Activated CD4-positive, CD25-positive, alpha-beta regulatory T cell treated with anti-CD3 and anti-CD28 coated beads, Interleukin-2, amount 50 U/mL, for 24 hours (primary cell): Measurements from ENCODE around the gene SLC18A3.

Source experiments
- ATAC-seq, 2 donors: fragments of 150-1000 bp; cut with Tn5 transposase; one replicate each; pipeline ENCODE4 v1.10.0; 2021; ENCODE audit warnings: mild to moderate bottlenecking in 1 of 2, moderate library complexity in 1 of 2

SLC18A3 gene

DNA sequence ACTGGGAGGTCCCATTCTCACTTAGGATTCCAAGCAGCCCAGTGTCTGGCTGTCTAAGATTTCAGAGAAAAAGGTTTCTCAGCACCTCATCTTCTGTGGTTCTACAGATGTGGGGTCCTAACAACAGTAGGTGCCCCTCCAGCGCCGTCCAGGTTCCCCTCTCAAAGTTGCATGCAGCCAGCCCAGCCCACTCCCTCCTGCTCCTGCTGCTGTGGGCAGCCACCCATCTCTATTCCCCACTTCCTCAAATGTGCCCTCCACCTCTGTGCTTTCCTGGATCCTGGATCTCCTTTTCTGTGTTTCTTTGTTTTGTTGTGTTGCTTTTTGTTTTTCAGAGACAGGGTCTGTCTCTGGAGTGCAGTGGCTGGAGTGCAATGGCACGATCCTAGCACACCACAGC is 13.3 kb upstream of the SLC18A3 start:
- ATAC-seq, result no peak

DNA sequence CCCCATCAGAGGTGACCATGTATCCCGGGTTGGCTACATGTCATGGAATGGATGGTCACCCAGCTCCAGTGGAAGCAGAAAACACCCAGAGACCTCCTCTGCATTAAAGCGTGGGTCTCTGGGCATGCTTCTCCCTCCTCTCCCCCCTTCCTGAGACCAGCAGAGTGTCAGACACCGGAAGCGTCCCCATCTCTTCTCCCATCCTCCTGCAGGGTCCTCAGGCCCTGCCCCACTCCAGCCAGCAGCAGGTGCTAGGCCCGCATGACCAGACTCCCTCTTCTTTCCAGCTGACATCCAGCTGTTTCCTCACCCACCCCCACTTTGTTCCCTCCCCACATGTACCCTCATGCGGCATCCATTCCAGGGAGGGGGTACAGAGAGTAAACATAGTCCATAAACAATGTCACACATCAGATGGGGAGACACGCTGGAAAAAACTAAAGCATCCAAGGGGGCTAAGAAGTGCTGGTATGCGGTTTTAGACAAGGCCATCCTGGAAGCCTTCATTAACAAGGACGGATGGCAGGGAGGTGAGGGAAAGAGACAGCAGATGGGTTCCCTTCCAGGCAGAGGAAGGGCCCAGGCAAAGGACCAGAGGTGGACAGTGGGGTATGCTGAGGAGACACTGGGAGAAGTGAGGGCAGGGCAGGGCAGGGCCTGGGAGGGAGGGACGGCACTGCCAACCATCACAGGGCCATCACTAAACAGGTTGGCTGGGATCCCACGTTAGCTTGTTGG is 12.5 kb upstream of the SLC18A3 start:
- no peak for ATAC-seq

DNA sequence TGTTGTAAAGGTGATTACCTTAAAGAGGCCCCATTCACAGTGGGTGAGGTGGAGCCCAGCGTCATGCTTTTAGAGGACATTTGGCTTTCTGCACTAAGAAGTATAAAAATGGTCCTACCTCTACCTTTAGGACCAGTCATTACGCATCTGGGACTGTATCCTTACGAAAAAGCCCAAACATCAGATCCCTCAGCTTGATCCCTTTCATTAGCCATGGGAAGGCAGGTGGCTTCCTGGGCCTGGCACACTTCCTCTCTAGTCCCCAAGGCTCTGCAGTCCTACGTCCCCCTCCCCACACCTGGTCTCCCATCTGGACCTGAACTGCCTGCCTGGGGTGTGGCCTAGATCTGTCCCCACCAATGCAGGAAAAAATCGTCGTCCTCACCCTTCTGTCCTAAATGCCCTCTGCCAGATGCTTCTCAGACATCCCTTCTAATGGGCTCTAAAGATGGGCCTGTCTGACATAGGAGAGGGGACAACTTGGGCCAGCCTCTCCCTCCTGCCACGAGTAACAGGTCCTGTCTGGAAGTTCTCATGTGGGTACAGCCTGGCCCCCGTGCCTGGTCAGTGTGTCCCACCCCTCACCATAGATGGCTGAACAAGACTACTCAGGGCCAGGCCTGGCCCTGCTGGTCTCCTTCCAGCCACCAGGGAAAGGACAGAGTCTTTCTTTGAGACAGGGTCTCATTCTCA is 11.8 kb upstream of the SLC18A3 start:
- ATAC-seq, result no peak

DNA sequence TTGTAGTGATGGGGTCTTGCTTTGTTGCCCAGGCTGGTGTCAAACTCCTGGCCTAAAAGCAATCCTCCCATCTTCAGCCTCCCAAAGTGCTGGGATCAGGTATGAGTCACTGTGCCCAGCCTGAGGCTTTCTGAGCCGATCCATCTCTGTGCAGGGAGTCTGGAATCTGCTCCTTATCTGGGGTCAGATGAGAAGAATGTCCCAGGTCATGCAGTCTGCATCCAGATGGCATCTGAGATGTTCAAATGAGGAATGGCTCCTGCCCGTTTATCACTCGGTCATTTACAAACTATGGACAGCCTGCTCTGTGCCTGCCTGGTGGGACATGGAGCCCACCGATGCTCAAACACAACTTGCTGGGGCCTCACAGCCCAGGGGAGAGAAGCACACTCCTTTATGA is 11.1 kb upstream of the SLC18A3 start:
- no peak for ATAC-seq

DNA sequence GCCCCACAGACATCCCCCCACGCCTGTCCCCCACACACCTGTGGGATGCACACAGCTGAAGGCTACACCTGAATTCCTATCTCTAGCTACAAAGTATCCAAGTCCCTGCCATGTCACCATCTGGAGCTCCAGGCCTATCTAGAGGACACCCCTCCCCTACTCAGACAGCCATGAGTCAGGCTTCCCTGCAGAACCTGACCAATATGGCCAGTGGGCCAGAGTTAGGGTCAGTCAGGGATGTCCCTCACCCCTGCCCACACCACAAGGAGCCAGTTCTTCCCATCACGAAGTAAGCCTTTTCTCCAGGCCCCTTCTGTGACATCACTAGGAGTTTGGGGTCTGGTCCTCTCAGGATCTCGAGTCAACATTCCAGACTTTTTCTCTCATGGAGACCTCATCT is 10.6 kb upstream of the SLC18A3 start:
- no peak for ATAC-seq

DNA sequence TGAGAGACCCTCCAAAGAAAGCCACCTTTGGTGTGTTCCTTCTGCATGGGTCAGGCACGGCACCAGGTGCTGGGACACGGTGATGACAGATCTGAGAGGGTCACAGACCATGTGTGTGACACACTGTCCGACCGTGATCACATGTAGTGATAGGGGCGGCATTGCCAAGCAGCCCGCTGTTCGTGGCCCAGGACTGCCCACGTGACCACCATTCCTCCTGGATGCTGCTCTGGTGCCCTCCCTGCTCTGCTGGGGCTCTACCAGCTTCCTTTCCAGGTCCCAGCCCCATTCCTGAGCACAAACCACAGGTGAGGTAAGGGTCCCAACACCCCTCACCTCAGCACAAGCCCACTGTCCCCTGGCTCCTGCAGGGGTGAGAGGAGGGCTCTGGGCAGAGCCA is 10.1 kb upstream of the SLC18A3 start:
- ATAC-seq, result no peak

DNA sequence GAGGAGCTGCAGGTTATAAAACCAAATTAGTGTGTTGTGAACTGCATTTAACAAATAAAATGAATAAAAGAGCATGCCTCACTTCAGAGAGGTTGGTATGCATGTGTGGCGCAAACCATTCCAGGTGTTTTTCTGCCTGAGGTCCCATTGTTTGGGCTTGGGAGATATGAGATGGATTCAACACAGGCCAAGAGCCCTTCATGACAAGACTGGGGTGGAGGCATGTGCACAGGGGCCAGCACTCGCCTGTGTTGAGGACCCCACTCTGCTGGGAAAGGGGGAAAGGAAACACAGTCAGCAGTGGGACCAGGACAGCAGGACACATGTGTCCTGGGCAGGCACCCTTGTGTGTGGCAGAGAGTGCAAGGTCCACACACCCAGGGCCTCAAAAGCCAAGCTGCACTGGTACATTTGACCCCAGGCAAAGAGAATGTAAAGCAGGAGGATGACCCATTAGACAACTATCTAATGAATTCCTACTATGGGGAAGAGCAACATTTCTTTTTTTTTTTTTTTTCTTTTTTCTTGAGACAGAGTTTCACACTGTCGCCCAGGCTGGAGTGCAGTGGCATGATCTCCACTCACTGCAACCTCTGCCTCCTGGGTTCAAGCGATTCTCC is 9.2 kb upstream of the SLC18A3 start:
- ATAC-seq, result no peak

DNA sequence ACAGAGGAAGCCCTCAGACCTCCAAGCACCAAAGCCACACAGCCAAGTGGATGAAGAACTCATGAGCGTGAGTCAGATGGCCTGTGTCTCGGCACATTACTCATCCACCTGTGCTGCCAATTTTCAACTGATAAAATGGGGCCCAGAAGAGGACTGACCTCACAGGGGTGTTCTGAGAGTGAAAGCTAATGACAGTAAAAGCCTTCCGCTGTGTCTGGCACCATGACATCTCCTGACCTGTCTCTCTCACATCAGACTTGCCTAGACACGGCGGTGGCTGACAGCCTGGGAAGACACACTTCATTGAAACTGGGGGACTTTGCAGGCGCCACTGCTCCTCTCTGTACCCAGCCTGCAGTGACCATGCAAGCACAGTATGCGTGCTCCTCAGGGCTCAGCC is 8.3 kb upstream of the SLC18A3 start:
- ATAC-seq, result no peak

DNA sequence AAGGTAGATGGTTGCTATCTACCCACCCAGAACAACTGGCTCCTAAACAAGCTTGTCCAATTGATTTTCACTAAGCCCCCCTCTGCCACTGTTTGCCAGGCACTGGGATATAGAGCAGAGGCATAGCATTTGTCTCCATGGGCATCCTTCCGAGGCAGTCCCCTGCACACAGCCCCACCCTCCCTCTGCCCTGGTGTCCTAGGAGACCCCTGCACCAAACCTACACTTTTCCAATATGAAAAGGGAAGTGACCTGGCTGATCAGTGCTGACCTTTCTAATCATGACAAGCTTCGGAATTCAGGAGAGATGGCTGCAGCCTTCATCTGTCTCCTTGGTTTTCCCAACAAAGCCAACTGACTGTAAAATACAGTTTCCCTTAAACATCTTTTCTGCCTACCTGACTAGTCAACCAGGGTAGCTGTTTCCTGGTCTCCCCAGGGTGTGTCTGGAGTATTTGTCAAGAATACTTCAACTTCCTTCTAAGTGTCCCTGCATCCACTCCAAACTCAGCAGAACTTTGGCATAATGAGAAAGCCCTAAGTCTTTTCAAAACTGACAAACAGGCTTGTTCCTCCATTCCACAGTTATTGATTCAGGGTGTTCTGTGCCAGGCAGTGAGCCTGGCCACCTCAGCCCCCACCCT is 7.6 kb upstream of the SLC18A3 start:
- no peak for ATAC-seq

DNA sequence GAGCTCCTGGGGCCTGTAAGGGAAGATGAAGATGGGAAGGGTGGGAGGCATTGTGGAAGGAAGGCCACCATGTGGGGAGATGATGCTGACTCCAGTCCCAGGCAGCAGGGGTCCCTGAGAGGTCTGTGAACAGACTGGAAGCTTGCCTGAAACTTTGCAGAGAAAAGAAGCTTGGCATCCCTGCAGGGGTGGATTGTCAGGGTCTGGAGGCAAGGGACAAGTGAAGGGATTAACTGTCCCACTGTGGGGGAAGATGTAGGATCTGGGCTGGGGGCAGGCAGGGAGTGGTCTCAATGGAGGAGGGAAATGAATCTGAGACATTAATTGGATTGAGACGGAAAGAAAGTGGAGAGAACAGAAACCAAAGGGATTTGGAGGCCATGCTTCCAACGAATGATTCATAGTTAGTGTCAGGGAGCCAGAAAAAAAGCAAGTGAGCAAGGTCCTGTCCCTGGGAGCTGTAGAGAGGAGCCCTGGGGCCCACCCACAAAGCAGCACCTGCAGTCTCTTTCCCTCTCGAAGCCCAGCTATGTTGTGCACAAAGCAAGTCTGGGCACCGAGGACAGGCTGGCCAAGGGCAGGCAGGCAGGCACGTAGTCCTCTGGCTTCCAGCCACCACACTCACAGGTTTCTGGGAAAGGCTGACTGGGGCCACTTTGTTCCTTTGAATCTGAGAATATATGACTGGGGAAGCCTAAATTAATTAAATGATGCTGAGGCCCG is 4.7 kb upstream of the SLC18A3 start:
- ATAC-seq, result no peak

DNA sequence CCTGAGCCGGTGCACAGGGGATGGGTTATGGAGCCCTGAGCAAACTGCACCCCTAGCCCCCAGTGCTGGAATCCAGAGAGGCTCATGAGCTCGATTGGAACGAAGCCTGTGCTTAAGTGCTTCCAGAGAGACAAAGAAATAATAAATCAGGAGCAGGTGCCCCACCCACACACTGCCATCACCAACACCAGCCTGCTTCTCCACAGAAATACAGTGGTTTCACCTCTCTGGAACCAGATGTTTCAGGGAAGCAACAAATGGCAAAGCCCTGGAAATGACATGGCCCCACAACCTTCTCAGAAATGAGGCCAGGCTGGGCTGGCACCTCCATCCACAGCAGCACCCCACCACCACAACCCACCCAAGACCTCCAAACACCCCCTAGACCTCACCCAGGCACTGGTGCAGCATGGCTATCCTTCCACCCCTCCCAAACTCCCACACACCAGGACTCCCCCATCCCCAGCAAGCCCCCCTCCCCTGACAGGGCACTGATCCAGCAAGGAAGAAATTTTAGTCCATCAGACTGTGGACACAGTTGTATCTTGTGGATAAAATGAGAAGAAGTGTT is 4.1 kb upstream of the SLC18A3 start:
- no peak for ATAC-seq

DNA sequence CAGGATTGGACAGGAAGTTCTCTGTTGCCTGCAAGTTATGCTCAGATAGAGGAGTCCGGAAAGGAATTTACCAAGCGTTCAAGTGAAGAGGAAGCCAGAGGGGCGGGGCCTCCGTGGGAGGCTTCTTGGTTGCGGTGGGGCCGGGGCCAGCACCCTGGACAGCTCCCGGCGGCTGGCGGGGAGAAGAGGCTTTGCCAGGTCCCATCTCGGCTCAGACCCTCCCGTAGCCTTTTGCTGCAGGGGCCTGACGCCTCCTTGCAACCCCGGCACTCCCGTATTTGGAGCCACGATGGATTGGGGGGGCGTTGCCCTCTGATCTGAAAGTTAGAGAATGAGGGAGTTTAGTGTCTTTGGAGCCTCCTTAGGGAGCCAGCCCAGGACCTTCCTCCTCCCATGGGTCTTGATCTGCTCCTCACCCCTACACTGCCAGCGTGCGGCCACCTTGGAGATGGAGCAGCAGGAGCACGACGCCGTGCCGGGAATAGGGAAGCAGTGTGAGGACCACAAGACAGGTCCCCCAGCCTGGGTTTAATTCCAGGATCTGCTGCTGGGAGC is 3.1 kb upstream of the SLC18A3 start:
- peak; percentile 53 for ATAC-seq

DNA sequence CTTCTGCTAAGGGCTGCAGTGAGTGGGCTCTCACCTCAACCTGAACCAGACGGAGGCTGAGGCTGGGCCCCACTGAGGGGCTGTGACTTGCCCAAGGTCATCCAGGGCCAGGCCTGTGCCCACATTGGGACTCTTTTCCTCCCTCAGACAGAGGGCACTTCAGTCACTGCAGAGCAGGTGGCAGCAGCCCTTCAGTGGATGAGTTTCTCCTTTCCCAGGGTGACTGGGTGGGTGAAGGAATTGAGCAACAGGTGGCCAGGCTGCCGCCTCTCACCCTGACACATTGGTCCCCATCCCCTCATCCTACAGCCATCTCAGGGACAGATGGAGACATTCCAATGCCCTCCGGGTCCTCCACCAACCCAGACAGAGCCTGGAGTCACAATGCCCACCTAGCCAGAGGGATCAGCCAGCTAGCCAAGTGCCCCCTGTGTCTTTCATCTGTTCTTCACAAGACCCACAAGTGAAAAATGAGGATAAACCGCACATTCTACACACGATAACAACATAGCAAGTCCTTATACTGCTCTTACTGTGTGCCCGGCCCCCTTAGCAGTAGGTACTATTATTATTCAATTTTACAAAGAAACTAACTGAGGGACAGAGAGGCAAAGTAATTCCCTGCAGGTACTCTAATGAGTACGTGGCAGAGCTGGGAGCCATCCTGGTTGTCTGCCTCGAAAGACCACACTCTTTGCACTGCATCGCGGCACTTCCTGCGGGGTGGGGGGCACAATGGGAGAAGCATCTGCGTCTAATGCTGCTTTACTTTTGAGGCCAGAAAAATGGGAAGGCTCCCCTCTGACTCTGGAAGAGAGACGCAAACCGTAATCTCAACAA is 1.7 kb upstream of the SLC18A3 start:
- no peak for ATAC-seq

DNA sequence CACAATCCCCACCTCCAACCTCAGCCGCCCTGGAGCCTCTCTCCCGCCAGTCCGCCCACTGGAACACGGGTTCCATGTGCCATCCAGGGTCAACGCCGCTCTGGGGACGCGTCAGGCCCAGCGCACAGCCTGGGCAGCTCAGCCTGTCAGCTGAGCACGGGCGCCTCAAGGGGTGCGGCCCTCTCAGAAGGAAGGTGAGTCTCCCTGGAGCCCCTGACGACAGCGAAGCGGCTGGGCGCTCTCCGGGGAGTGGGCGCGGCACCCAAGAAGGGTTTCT is 1.2 kb upstream of the SLC18A3 start:
- ATAC-seq, result no peak

DNA sequence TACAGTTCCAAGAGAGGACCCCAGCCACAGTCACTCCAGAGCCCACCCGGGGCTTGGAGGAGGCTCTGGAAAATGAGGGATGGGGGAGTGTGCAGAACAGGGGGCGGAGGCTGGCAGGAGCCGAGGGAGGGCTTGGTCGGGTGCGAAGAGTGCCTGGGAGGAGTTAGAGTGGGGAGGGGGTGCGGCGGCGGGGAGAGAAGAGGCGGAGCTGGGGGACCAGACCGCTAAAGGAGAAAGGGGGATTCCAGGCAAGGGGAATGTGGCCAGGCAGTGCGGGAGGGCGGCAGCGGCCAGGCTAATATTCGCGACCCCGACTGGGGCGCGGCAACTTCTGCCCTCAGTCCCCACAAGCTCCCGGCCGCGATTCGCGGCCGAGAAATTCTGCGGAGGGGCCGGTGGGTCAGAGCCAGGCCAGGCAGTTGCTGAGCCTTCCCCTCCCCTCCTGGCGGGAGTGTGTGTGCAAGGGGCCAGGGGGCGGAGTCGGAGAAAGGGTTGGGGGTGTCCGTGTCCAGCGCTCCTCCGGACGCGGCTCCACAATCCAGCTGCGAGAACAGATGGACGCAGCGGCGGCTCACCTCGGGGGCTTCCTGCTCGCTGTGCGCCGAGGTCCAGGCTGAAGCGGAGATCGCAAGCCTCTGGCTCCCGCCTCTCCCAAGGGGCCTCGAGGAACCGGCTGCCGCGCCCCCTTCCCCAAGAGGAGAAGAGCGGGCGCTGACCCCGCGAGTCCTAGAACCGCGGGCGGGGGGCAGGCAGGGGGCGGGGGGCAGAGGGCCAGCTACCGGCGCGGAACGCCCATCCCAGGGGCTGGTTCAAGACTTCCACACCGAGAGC is 612 bp upstream of the SLC18A3 start:
- ATAC-seq, result no peak

DNA sequence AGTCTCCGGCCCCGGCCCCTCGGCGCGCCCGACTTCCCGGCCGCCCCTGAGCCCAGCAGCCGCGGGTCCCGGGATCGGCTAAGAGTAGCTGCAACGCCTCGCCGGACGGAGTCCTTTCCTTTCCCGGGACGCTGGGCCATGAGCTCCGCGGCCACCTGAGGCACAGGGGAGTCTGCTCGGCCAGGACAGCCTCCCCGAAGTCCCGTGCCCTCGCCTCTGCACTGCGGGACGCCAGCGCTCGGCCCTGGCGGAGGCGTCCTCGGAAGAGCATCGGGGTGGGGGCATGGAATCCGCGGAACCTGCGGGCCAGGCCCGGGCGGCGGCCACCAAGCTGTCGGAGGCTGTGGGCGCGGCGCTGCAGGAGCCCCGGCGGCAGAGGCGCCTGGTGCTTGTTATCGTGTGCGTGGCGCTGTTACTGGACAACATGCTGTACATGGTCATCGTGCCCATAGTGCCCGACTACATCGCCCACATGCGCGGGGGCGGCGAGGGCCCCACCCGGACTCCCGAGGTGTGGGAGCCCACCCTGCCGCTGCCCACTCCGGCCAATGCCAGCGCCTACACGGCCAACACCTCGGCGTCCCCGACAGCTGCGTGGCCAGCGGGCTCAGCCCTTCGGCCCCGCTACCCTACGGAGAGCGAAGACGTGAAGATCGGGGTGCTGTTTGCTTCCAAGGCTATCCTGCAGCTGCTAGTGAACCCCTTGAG is 502 bp downstream of the SLC18A3 start:
- no peak for ATAC-seq

DNA sequence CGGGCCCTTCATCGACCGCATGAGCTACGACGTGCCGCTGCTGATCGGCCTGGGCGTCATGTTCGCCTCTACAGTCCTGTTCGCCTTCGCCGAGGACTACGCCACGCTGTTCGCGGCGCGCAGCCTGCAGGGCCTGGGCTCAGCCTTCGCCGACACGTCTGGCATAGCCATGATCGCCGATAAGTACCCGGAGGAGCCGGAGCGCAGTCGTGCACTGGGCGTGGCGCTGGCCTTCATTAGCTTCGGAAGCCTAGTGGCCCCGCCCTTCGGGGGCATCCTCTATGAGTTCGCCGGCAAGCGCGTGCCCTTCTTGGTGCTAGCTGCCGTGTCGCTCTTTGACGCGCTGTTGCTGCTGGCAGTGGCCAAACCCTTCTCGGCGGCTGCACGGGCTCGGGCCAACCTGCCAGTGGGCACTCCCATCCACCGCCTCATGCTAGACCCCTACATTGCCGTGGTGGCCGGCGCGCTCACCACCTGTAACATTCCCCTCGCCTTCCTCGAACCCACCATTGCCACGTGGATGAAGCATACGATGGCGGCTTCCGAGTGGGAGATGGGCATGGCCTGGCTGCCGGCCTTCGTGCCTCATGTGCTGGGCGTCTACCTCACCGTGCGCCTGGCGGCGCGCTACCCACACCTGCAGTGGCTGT is 1.2 kb downstream of the SLC18A3 start:
- no peak for ATAC-seq

DNA sequence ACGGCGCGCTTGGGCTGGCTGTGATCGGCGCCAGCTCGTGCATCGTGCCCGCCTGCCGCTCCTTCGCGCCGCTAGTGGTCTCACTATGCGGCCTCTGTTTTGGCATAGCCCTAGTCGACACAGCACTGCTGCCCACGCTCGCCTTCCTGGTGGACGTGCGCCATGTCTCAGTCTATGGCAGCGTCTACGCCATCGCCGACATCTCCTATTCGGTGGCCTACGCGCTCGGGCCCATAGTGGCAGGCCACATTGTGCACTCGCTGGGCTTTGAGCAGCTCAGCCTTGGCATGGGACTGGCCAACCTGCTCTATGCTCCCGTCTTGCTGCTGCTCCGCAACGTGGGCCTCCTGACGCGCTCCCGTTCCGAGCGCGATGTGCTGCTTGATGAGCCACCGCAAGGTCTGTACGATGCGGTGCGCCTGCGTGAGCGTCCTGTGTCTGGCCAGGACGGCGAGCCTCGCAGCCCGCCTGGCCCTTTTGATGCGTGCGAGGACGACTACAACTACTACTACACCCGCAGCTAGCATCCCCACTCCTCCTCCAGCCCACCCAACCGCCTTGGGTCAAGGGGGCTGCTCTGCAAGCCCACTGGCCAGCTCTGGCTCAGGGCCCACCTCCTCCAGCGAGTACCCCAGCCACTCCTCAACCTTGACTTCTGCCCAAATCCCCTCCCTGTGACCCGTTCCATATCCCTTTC is 1.9 kb downstream of the SLC18A3 start:
- no peak for ATAC-seq
